VCaP (cell line): ENCODE data around the gene STXBP2.

Source experiments
- H3K27ac ChIP-seq: fragments of 450-650 bp; 2 replicates; pipeline ENCODE4 v1.5.1; 2017
- CTCF ChIP-seq: fragments of 450-650 bp; conservative IDR thresholded peaks from 2 replicates; pipeline ENCODE4 v1.5.1; 2017; ENCODE audit warnings: mild to moderate bottlenecking, moderate library complexity

The STXBP2 gene

DNA sequence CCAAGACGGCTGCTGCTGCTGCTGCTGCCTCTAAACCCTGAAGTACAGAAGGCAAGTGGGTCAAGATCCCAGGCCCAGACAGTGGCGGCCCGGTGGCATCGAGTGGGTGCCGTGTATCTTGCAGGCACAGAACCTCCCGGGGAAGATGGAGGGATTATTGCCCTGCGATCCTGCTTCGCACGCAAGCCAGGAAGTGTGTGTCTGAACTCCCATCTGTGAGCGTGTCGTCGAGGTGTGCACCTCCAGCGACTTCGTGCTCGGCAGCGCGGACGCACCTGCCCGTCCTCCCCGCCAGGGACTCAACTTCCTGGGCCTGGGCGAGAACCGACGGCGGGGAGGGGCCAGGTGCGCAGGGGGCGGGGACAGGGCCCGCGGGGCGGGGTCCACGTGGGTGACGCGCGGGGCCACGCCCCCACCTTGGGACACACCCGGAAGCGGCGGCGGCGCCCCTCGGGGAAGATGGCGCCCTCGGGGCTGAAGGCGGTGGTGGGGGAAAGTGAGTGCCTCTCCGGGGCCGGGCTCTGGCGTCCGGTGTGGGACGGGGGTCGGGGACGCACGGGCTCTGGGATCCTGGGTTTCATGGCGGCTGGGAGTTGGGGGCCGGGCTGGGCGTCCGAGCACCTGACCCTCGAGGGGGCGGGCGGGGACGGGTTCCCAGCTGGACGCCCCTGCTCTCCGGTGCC lies at the start of gene STXBP2:
STXBP2 (plus strand) TSS at position 420 of the 683 bp plus-strand sequence; CDS start at position 460, 40 bp downstream.
- H3K27ac ChIP-seq: no peak within 1 kb of the TSS
- no peak for TF ChIP-seq CTCF

DNA sequence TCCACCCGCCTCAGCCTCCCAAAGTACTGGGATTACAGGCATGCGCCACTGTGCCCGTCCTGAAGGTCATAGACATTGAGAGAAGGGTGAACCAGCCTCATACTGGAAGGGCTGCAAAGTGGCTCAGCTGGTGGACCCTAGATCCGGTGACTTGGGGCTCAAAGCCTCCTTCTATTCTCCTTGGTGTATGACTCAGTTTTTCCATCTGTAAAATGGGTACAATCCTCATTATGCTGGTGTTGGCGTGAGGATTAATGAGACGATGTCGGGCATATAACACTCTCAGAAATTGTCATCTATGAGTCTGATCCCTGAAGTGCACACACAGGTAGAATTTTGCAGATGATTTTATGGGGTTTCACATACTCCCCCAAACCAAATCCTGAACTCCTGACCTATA lies 47.1 kb upstream of the STXBP2 start:
- no peak overlapping the region for H3K27ac ChIP-seq

GRCh38 chr19:7590256-7590655 lies 46.7 kb upstream of the STXBP2 start:
- no peak for TF ChIP-seq CTCF
- no peak overlapping the region for H3K27ac ChIP-seq

More for the DNA sequence above, 47.1 kb upstream of the STXBP2 start:
- TF ChIP-seq CTCF: no peak

DNA sequence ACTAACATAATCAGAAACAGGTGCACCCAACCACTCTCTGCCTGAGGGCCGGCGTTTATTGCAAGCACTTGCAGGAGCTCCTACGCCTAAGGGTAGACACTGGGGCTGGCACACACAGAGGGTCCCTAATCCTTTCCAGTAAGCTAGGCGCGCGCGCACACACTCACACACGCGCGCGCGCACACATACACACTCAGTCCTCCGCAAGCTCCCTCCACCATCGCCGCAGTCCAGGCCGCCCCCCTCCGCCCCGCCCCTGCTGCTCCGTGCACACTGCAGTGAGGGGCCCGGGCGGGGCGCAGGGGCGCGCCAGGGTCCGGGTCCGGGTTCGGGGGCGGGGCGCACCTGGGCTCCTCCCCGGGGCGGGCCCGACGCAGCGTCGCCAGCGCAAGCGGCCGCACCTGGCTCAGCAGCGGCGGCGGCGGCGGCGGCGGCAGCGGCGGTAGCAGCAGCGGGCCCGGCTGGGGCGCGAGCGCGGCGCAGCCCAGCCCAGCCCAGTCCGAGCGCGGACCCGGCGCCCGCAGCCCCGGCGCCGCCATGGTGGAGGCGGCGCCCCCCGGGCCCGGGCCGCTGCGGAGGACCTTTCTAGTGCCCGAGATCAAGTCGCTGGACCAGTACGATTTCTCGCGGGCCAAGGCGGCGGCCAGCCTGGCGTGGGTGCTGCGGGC lies 41.3 kb upstream of the STXBP2 start, which contains the start of gene CAMSAP3:
CAMSAP3 (plus strand) TSS at position 398 of the 668 bp plus-strand sequence; CDS start at position 538, 140 bp downstream.
- peak within 1 kb of the TSS; percentile 74 for H3K27ac ChIP-seq
- no peak for TF ChIP-seq CTCF

DNA sequence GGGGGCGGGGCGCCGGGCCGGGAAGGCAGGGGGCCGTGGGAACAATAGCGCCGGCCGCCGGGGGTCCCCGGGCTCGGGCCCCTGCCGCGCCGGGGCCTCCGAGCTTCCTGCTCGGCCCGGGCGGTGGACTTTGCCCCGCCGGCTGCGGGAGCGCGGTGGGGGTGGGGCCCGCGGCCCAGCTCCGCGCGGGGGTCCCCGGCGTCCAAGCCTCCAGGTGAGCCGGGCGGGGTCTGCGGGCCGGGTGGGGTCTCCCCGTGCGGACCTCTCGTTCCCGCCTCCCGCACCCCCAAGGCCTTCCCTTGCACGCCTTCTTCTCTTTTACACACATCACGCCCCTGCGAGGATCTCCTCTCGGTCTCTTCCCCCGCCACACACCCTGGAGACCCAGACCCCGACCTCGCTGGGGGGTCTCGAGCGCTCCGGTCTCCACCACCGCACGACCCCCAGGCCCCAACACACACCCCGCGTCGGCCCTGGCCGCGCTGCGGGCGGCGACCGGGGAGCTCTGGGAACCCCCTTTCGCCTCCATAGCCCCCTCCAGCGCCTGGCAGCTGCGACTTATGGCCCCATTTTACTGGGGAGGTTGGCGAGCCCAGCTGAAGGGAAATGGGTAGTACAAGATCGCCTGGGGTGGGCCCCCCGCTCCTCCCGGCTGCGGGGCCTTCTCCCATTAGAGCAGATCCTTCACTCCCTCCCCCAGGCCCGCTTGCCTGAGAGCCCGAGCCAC lies 40.5 kb upstream of the STXBP2 start:
- TF ChIP-seq CTCF: no peak
- peak overlapping the region; percentile 74 for H3K27ac ChIP-seq

- no peak overlapping the region for H3K27ac ChIP-seq
- TF ChIP-seq CTCF: no peak
These were observed 39.2 kb upstream of the STXBP2 start for GRCh38 chr19:7597689-7598088.

DNA sequence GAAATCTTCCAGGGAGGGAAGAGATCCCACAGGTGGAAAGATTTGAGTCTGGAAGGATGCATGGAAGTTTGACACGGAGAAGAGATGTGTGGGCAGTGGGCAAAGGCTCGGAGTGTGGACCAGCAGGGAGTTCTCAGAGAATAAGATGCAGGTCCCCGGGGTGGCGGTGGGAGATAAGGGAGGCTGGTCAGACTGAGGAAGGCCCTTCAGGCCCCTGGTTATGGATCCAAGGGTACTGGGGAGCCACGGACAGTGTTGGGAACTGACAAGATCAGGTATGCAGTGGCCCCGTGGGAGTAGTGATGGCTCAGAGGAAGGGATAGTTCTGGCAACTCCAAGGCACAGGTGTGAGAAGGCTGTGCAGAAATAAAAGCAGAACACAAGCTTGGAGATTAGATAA lies 38.7 kb upstream of the STXBP2 start:
- H3K27ac ChIP-seq: no peak overlapping the region
- no peak for TF ChIP-seq CTCF
